BE2C (cell line): Measurements from ENCODE around the gene RNU1-1.
"Not testable (repeated sequence)": the region's sequence is repeated elsewhere in the genome, so short reads cannot be mapped to it uniquely, and the experiment has no call there.

ENCODE experiments used
- DNase-seq: peaks from one replicate; pipeline ENCODE4 v3.0.0-alpha.2; 2020
- H3K27me3 ChIP-seq: fragments of 250-450 bp; sonication (Bioruptor Pico); 2 replicates; pipeline ENCODE4 v1.5.1; 2020; ENCODE audit warnings: mild to moderate bottlenecking
- H3K36me3 ChIP-seq: fragments of 250-450 bp; sonication (Bioruptor Pico); 2 replicates; pipeline ENCODE4 v1.5.1; 2020; ENCODE audit warnings: mild to moderate bottlenecking
- H3K4me1 ChIP-seq: fragments of 250-450 bp; sonication (Bioruptor Pico); 2 replicates; pipeline ENCODE4 v1.5.1; 2020
- H3K4me3 ChIP-seq: 2 replicates; pipeline ENCODE4 v1.5.1; 2011; ENCODE audit warnings: low read depth, low read length
- H3K9me3 ChIP-seq: fragments of 250-450 bp; sonication (Bioruptor Pico); 2 replicates; pipeline ENCODE4 v1.5.1; 2020
- CTCF ChIP-seq: IDR thresholded peaks from 2 replicates; pipeline ENCODE4 v1.5.1; 2012; ENCODE audit warnings: mild to moderate bottlenecking, low read depth, low read length

RNU1-1 gene

GRCh38 chr1:16491056-16491675, 22.9 kb downstream of the RNU1-1 start:
- Histone ChIP-seq H3K4me1 (no peaks in the 10 kb centered on the region), H3K4me3 (no peak overlapping the region), H3K27me3 (no peaks in the 10 kb centered on the region), H3K36me3 (no peaks in the 10 kb centered on the region), H3K9me3 (no peaks in the 10 kb centered on the region)
- no peak for DNase-seq
- no peak for TF ChIP-seq CTCF

- H3K9me3 ChIP-seq, DNase-seq, H3K27me3 ChIP-seq, H3K4me3 ChIP-seq, H3K36me3 ChIP-seq, H3K4me1 ChIP-seq: not testable (repeated sequence)
Measured at GRCh38 chr1:16489195-16489880, 24.7 kb downstream of the RNU1-1 start.

- not testable (repeated sequence) for H3K36me3 ChIP-seq, H3K27me3 ChIP-seq, DNase-seq, H3K4me3 ChIP-seq, H3K9me3 ChIP-seq, H3K4me1 ChIP-seq
Measured at GRCh38 chr1:16487011-16487410, 27.1 kb downstream of the RNU1-1 start.

- not testable (repeated sequence) for H3K27me3 ChIP-seq, H3K4me1 ChIP-seq, DNase-seq, H3K36me3 ChIP-seq, H3K9me3 ChIP-seq, H3K4me3 ChIP-seq
Measured at GRCh38 chr1:16486316-16486715, 27.8 kb downstream of the RNU1-1 start.

GRCh38 chr1:16484931-16485330, 29.2 kb downstream of the RNU1-1 start:
- no peaks in the 10 kb centered on the region for H3K4me1 ChIP-seq
- H3K9me3 ChIP-seq: no peaks in the 10 kb centered on the region
- no peak overlapping the region for H3K4me3 ChIP-seq
- H3K27me3 ChIP-seq: no peaks in the 10 kb centered on the region
- DNase-seq: no peak
- no peak for TF ChIP-seq CTCF
- no peaks in the 10 kb centered on the region for H3K36me3 ChIP-seq

GRCh38 chr1:16484501-16484835, 29.6 kb downstream of the RNU1-1 start:
- no peaks in the 10 kb centered on the region for H3K9me3 ChIP-seq
- no peak for TF ChIP-seq CTCF
- H3K4me3 ChIP-seq: no peak overlapping the region
- no peaks in the 10 kb centered on the region for H3K4me1 ChIP-seq
- DNase-seq: no peak
- H3K27me3 ChIP-seq: no peaks in the 10 kb centered on the region
- no peaks in the 10 kb centered on the region for H3K36me3 ChIP-seq

- not testable (repeated sequence) for H3K36me3 ChIP-seq, DNase-seq, H3K9me3 ChIP-seq, H3K4me1 ChIP-seq, H3K4me3 ChIP-seq, H3K27me3 ChIP-seq
Measured at GRCh38 chr1:16483639-16484500, 30.2 kb downstream of the RNU1-1 start.

- not testable (repeated sequence) for DNase-seq, H3K36me3 ChIP-seq
Measured at GRCh38 chr1:16483146-16483545, 30.9 kb downstream of the RNU1-1 start.

More at GRCh38 chr1:16483146-16483545, 30.9 kb downstream of the RNU1-1 start:
- H3K4me1 ChIP-seq, H3K9me3 ChIP-seq, H3K27me3 ChIP-seq, H3K4me3 ChIP-seq: not testable (repeated sequence)
